B cell (primary cell): ENCODE data around the gene CAPN11. TPM values are rescaled to one million over a fixed set of nuclear protein-coding genes. Genes with fewer than 3 reads are reported as not detected.

Source experiments
- ATAC-seq: fragments of 200-7000 bp; cut with Tn5 transposase; one replicate; pipeline ENCODE4 v1.10.0; 2021; ENCODE audit warnings: low read depth, mild to moderate bottlenecking, moderate number of reproducible peaks, moderate library complexity
- CTCF ChIA-PET: fragments of 350-600 bp; sonication (Branson Sonifier 250); formaldehyde crosslinking; loops from one replicate; lab custom pipeline; 2021; ENCODE audit warnings: antibody characterized with exemption, inconsistent platforms; lab: Charles Lee
- POLR2A ChIA-PET: fragments of 350-600 bp; sonication (Branson Sonifier 250); formaldehyde crosslinking; loops from one replicate; lab custom pipeline; 2021; ENCODE audit warnings: antibody characterized with exemption; lab: Charles Lee
- DNase-seq: peaks from one replicate; pipeline ENCODE4 v3.0.0; 2013
- H2AFZ ChIP-seq: 2 replicates; pipeline ENCODE4 v1.6.1; 2012; ENCODE audit warnings: mild to moderate bottlenecking, low read depth, low read length; ENCODE audit not compliant: insufficient read depth, poor library complexity, severe bottlenecking
- H3K27ac ChIP-seq, 2 donors: 1 replicate in 1 of 2; 2 replicates in 1 of 2; pipeline ENCODE4 v1.5.1; 2012 to 2013; ENCODE audit warnings: low read length in 2 of 2, mild to moderate bottlenecking in 2 of 2, moderate library complexity in 1 of 2
- H3K27me3 ChIP-seq, 4 experiments: fragments of 200-600 bp in 1 of 4; sonication (generic) in 1 of 4; replicated peaks in 1 of 4; 1 replicate in 2 of 4; 2 replicates in 2 of 4; pipeline versions ENCODE4 v1.6.1 to v1.7.0; 2013 to 2016; ENCODE audit warnings: low read length in 3 of 4, mild to moderate bottlenecking in 2 of 4, mixed read lengths in 1 of 4, moderate library complexity in 1 of 4; ENCODE audit not compliant: insufficient read depth in 4 of 4, control insufficient read depth in 3 of 4; ENCODE audit errors: control extremely low read depth in 1 of 4
- H3K36me3 ChIP-seq, 2 experiments: replicated peaks in 1 of 2; 1 replicate in 1 of 2; 2 replicates in 1 of 2; pipeline versions ENCODE4 v1.6.1 to v1.7.1; 2013; ENCODE audit warnings: low read length in 1 of 2; ENCODE audit not compliant: insufficient read depth in 2 of 2, control insufficient read depth in 1 of 2; ENCODE audit errors: control extremely low read depth in 1 of 2, extremely low read depth in 1 of 2
- H3K4me1 ChIP-seq, 2 donors: fragments of 200-600 bp in 1 of 2; sonication (generic) in 1 of 2; 1 replicate in 1 of 2; 2 replicates in 1 of 2; pipeline versions ENCODE4 v1.5.1 to v1.6.1; 2013 to 2017; ENCODE audit warnings: low read length in 2 of 2; ENCODE audit not compliant: control insufficient read depth in 2 of 2, insufficient read depth in 2 of 2
- H3K4me2 ChIP-seq: replicated peaks from 2 replicates; pipeline ENCODE3; 2012; ENCODE audit warnings: mild to moderate bottlenecking, low read depth, low read length; ENCODE audit not compliant: poor library complexity, severe bottlenecking
- H3K4me3 ChIP-seq, 5 experiments: fragments of 200-600 bp in 1 of 5; sonication (generic) in 1 of 5; 1 replicate in 3 of 5; 2 replicates in 2 of 5; pipeline versions ENCODE4 v1.5.1 to v1.7.0; 2011 to 2016; ENCODE audit warnings: low read length in 4 of 5, mild to moderate bottlenecking in 4 of 5, low read depth in 2 of 5, control low read depth in 1 of 5, moderate library complexity in 1 of 5; ENCODE audit not compliant: insufficient read depth in 1 of 5; ENCODE audit errors: control extremely low read depth in 1 of 5, extremely low read depth in 1 of 5
- H3K79me2 ChIP-seq: fragments of 200-600 bp; sonication (generic); one replicate; pipeline ENCODE4 v1.6.0; 2016; ENCODE audit warnings: low read length; ENCODE audit not compliant: control insufficient read depth, insufficient read depth
- H3K9ac ChIP-seq: fragments of 200-600 bp; sonication (generic); 2 replicates; pipeline ENCODE4 v1.6.1; 2017; ENCODE audit warnings: mild to moderate bottlenecking, low read length, moderate library complexity
- H3K9me3 ChIP-seq, 3 donors: one replicate each; pipeline versions ENCODE4 v1.6.1 to v1.7.1; 2013; ENCODE audit warnings: low read length in 2 of 3; ENCODE audit not compliant: control insufficient read depth in 2 of 3, insufficient read depth in 1 of 3; ENCODE audit errors: control extremely low read depth in 1 of 3
- H4K20me1 ChIP-seq: 2 replicates; pipeline ENCODE4 v1.6.0; 2012; ENCODE audit warnings: mild to moderate bottlenecking, low read length; ENCODE audit not compliant: insufficient read depth, control insufficient read depth, poor library complexity, severe bottlenecking
- H3K27ac Mint-ChIP-seq: one replicate; pipeline ENCODE4 v1.8.0; 2021; ENCODE audit warnings: mixed read lengths
- H3K27me3 Mint-ChIP-seq: one replicate; pipeline ENCODE4 v1.8.0; 2021; ENCODE audit warnings: mixed read lengths
- H3K4me1 Mint-ChIP-seq: one replicate; pipeline ENCODE4 v1.8.0; 2021; ENCODE audit warnings: mixed read lengths
- H3K4me3 Mint-ChIP-seq: one replicate; pipeline ENCODE4 v1.8.0; 2021; ENCODE audit warnings: mixed read lengths
- H3K9me3 Mint-ChIP-seq: one replicate; pipeline ENCODE4 v1.8.0; 2022; ENCODE audit warnings: mixed read lengths; ENCODE audit not compliant: insufficient read depth
- EZH2 ChIP-seq: IDR thresholded peaks from 2 replicates; pipeline ENCODE4 v1.6.1; 2012; ENCODE audit warnings: borderline replicate concordance, low read depth, mild to moderate bottlenecking, moderate library complexity, low read length; ENCODE audit not compliant: insufficient read depth, poor library complexity, severe bottlenecking
- WGBS: methylation state at CpG from one replicate; pipeline ENCODE4 v1.1.5; 2013; ENCODE audit warnings: missing lambda C conversion rate; ENCODE audit not compliant: insufficient coverage; 5-methylcytosine and 5-hydroxymethylcytosine counted together
- intact Hi-C: fragments of 100-400 bp; cut with micrococcal nuclease; formaldehyde crosslinking; loops from one replicate; pipeline ENCODE4 v1.10.0; 2022
- polyA plus RNA-seq: library from polyadenylated mRNA; depleted of rRNA; stranded (reverse); fragments of >200 nt; gene quantifications from 2 replicates; pipeline ENCODE4 v1.2.3, GENCODE V29; 2012
- total RNA-seq, 2 donors: library from RNA; stranded (reverse); fragments of 120-200 nt in 1 of 2; gene quantifications; 1 replicate in 1 of 2; 2 replicates in 1 of 2; pipeline versions ENCODE4 v1.2.3 to v1.2.4, GENCODE V29; 2013 to 2022
- TF ChIP-seq, protein P1 (sequence below): fragments of 200-600 bp; IDR thresholded peaks from one replicate; pipeline ENCODE4 v1.8.0; 2022; ENCODE audit warnings: antibody characterized with exemption, mild to moderate bottlenecking

The CAPN11 gene
- total and polyA plus RNA-seq, 2 donors (not counting 1 experiment from before 2014, with no cell fraction given) = not detected

DNA sequence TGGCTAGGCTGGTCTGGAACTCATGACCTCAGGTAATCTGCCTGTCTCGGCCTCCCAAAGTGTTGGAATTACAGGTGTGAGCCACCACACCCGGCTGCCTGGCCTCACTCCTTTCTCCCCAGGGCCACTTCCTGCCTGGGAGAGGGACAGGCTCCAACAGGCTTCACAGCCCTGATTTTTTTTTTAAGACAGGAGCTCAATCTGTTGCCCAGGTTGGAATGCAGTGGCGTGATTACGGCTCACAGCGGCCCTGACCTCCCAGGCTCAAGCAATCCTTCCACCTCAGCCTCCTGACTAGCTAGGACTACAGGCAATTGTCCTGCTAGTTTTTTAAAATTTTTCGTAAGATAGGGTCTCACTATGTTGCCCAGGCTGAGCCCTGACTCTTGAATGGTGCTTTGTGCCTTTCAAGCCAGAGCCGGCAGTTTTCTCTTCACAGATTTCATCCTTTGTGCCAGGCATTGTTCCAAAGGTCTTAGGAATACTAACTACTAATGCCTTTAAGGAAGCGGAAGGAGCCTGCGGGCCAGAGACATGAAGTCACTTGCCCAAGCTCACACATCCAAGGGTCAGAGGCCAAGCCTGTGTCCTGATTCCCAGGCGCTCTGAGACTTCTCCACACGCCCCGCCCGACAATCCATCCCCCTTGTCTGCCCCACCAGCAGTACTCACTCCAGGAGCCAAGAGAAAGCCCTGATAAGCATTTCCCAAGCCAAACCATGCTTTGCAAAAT lies 19.2 kb downstream of the CAPN11 start:
- H3K9me3 Mint-ChIP-seq = no peaks in the 10 kb centered on the region
- Histone ChIP-seq H3K9ac (no peak overlapping the region), H3K9me3 (peaks cover 0 to 3% (median 0%) of the 10 kb centered on the region in 3 donors), H2AFZ (no peak overlapping the region), H3K27me3 (peaks cover 0 to 13% (median under 1%) of the 10 kb centered on the region in 4 experiments), H3K36me3 (no peaks in the 10 kb centered on the region), H3K4me2 (no peak overlapping the region), H3K79me2 (no peaks in the 10 kb centered on the region), H3K4me1 (peaks cover 10 to 15% of the 10 kb centered on the region in 2 donors), H4K20me1 (no peaks in the 10 kb centered on the region), H3K4me3 (no peak overlapping the region), H3K27ac (no peak overlapping the region)
- ATAC-seq = no peak
- DNase-seq = no peak
- TF ChIP-seq, protein P1, sequence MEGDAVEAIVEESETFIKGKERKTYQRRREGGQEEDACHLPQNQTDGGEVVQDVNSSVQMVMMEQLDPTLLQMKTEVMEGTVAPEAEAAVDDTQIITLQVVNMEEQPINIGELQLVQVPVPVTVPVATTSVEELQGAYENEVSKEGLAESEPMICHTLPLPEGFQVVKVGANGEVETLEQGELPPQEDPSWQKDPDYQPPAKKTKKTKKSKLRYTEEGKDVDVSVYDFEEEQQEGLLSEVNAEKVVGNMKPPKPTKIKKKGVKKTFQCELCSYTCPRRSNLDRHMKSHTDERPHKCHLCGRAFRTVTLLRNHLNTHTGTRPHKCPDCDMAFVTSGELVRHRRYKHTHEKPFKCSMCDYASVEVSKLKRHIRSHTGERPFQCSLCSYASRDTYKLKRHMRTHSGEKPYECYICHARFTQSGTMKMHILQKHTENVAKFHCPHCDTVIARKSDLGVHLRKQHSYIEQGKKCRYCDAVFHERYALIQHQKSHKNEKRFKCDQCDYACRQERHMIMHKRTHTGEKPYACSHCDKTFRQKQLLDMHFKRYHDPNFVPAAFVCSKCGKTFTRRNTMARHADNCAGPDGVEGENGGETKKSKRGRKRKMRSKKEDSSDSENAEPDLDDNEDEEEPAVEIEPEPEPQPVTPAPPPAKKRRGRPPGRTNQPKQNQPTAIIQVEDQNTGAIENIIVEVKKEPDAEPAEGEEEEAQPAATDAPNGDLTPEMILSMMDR = no peak
- no peak for TF ChIP-seq EZH2
- peaks cover under 1% of the 10 kb centered on the region for H3K27me3 Mint-ChIP-seq
- 90% methylated on average over 13 of the region's 13 CpGs for WGBS
- H3K4me3 Mint-ChIP-seq = no peak overlapping the region
- intact Hi-C loops = no loop called here
- no peak overlapping the region for H3K27ac Mint-ChIP-seq
- ChIA-PET CTCF (interaction anchor here (1.6 to 2.8 kb wide), 3 partner anchors 9 to 155 kb away, joined by 4 to 13 read pairs (median 7); no protein-coding TSS in a partner anchor), POLR2A (interaction anchor here (1.3 kb wide), 1 partner anchor 86 kb away, joined by 3 read pairs; no protein-coding TSS in a partner anchor)
- H3K4me1 Mint-ChIP-seq = peaks cover 14% of the 10 kb centered on the region
